Measurements from ENCODE around the gene KIFC3. TPM values are rescaled to one million over a fixed set of nuclear protein-coding genes. Genes with fewer than 3 reads are reported as not detected.
"Not testable (repeated sequence)": the region's sequence is repeated elsewhere in the genome, so short reads cannot be mapped to it uniquely, and the experiment has no call there.

Gene KIFC3
- total RNA-seq, 8 experiments from 2014 or later = 2.7 to 32.4 (median 8.2) TPM

GRCh38 chr16:57750796-57751538 is 51.3 kb downstream of the KIFC3 start:
- in situ Hi-C loops (cut with MboI; ENCODE audit: low pct_unique_long_range_greater_than_20kb in 2 of 9, low sequenced_read_pairs in 9 of 9, unreplicated experiment in 9 of 9) = loop anchor here in 2 of 9 experiments (10.0 to 25.0 kb wide), 3 partner anchors 114 to 261 kb away; partner anchors contain the start of genes USB1 (in 1 of the 2) and ZNF319 (in 1 of the 2)
- 70 to 100% (median 86%) methylated on average over 2 to 14 of the region's 24 CpGs; no CpG with 5 or more reads in 3 of the 10 experiments for WGBS, 10 experiments
- no peak overlapping the region for H3K27ac ChIP-seq
- no peaks in the 10 kb centered on the region for H3K4me1 ChIP-seq (replicated peaks in 1 of 2)
- no peak overlapping the region for H3K4me3 ChIP-seq
- ATAC-seq (replicated peaks in 6 of 8) = no peak

DNA sequence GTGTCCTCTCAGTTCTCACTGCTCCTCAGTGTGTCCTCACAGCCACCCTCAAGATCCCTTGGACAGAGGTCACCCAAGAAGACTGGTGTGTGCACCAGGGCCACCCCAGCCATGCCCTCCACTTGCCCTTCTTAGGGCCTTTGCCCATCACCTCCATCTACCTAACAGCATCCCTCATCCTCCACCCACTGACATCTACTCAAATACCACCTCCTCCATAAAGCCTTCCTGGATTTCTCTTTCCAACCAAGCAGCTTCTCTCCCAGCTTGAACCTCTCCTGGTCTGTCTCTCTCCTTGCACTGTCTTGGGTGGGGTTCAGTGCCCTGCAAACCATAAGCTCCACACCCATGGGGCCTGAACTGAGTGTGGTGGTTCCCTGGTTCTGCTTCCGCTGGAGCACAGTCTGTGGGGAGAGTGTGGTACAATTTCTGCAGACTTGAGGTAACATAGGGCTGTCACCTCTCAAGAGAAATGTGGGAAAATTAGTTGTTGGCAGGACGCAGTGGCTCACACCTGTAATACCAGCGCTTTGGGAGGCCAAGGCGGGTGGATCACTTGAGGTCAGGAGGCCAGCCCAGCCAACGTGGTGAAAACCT is 52.3 kb downstream of the KIFC3 start:
- Histone ChIP-seq H3K27ac (no peak overlapping the region), H3K4me1 (replicated peaks in 1 of 2) (no peaks in the 10 kb centered on the region), H3K4me3 (no peak overlapping the region)
- 60 to 88% (median 83%) methylated on average over 1 to 4 of the region's 5 CpGs; no CpG with 5 or more reads in 7 of the 10 experiments for WGBS, 10 experiments
- in situ Hi-C loops (cut with MboI; ENCODE audit: low pct_unique_long_range_greater_than_20kb in 2 of 9, low sequenced_read_pairs in 9 of 9, unreplicated experiment in 9 of 9) = loop anchor here in 2 of 9 experiments (10.0 to 25.0 kb wide), 4 partner anchors 115 to 262 kb away; partner anchors contain the start of genes USB1 (in 1 of the 2) and ZNF319 (in 1 of the 2)
- ATAC-seq (replicated peaks in 6 of 8) = no peak

DNA sequence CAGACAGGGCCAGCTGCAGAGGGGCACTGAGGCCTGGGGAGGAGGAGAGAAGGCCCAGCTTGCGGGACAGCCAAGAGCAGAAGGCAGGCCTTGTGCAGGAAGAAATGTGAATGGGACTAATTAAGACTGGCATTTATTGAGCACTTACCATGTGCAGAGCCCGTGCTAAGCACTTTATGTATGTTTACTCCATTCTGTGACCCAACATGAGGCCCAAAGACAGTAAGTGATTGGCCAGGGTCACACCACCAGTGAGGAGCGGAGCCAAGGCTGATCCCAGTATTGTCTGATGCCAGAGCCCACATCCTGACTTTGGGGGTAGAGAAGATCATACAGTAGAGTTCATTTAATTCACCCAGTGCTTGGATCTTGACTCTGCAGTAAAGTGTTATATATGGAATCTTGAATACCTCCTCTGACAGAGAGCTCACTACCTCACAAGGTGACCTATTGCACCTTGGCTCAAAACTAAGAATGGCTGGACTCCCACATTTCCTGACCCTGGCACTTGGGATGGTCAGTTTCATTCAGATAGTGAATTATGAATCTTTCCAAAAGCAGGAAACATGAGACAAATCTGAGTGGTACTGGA is 53.1 kb downstream of the KIFC3 start:
- Histone ChIP-seq H3K27ac (no peak overlapping the region), H3K4me1 (replicated peaks in 1 of 2) (no peaks in the 10 kb centered on the region), H3K4me3 (no peak overlapping the region)
- ATAC-seq (replicated peaks in 6 of 8) = no peak
- in situ Hi-C loops (cut with MboI; ENCODE audit: low pct_unique_long_range_greater_than_20kb in 2 of 9, low sequenced_read_pairs in 9 of 9, unreplicated experiment in 9 of 9) = loop anchor here in 1 of 9 experiments (25.0 kb wide), 1 partner anchor 162 kb away; no protein-coding TSS in a partner anchor
- 79 to 100% methylated on average over 2 to 3 of the region's 3 CpGs; no CpG with 5 or more reads in 8 of the 10 experiments for WGBS, 10 experiments

DNA sequence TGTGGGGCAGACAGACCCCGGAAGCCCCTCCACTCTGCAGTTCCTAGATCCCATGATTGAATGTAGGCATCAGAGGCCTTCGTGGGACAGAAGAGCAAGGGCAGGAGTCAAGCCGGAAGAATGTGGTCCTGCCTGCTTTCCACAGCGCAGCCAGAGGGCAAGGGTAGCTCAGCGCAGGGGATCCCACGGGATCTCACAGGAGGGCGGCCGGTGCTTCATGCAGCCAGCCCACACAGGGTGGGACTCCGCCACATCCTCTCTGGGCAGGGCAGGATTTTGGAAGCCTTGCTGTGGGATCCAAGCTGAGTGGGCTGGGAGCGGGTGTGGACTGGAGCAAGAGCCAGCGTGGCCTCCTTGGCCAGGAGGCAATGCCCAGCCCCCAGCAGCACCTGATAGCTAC is 53.7 kb downstream of the KIFC3 start:
- Histone ChIP-seq H3K4me1 (replicated peaks in 1 of 2) (no peaks in the 10 kb centered on the region), H3K27ac (no peak overlapping the region), H3K4me3 (no peak overlapping the region)
- ATAC-seq (replicated peaks in 6 of 8) = peak in 1 of 8 experiments; percentile 64
- in situ Hi-C loops (cut with MboI; ENCODE audit: low pct_unique_long_range_greater_than_20kb in 2 of 9, low sequenced_read_pairs in 9 of 9, unreplicated experiment in 9 of 9) = loop anchor here in 1 of 9 experiments (25.0 kb wide), 1 partner anchor 161 kb away; no protein-coding TSS in a partner anchor
- 20 to 100% (median 85%) methylated on average over 1 to 4 of the region's 11 CpGs; no CpG with 5 or more reads in 3 of the 10 experiments for WGBS, 10 experiments

GRCh38 chr16:57747996-57748395 is 54.3 kb downstream of the KIFC3 start:
- Histone ChIP-seq H3K4me3 (no peak overlapping the region), H3K4me1 (replicated peaks in 1 of 2) (no peaks in the 10 kb centered on the region), H3K27ac (no peak overlapping the region)
- in situ Hi-C loops (cut with MboI; ENCODE audit: low pct_unique_long_range_greater_than_20kb in 2 of 9, low sequenced_read_pairs in 9 of 9, unreplicated experiment in 9 of 9) = loop anchor here in 1 of 9 experiments (25.0 kb wide), 1 partner anchor 161 kb away; no protein-coding TSS in a partner anchor
- ATAC-seq (replicated peaks in 6 of 8) = no peak
- WGBS, 10 experiments = 80 to 100% (median 94%) methylated on average over 1 to 5 of the region's 6 CpGs; no CpG with 5 or more reads in 3 of the 10 experiments

DNA sequence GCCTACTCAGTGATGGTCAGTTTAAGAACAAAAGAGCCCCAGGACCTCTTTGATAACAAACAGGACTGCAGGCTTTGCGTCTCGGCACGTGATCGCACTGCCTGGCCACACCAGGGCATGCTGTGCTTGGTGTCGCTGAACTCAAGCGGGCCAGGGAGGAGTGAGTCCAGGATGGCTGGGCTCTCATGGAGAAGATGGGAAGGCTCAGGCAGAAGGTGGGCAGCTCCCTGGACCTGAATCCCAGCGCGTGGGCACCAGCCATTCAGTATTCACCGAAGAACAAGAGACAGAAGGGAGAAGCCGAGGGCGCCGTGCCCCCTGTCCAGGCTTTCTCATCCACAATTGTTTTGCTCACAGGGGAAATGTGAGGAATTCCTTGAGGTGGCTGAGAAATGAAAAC is 54.8 kb downstream of the KIFC3 start:
- Histone ChIP-seq H3K4me1 (replicated peaks in 1 of 2) (no peaks in the 10 kb centered on the region), H3K27ac (no peak overlapping the region), H3K4me3 (no peak overlapping the region)
- WGBS, 10 experiments = 68 to 100% (median 87%) methylated on average over 1 to 9 of the region's 12 CpGs; no CpG with 5 or more reads in 6 of the 10 experiments
- in situ Hi-C loops (cut with MboI; ENCODE audit: low pct_unique_long_range_greater_than_20kb in 2 of 9, low sequenced_read_pairs in 9 of 9, unreplicated experiment in 9 of 9) = loop anchor here in 1 of 9 experiments (25.0 kb wide), 1 partner anchor 160 kb away; no protein-coding TSS in a partner anchor
- no peak for ATAC-seq (replicated peaks in 6 of 8)

DNA sequence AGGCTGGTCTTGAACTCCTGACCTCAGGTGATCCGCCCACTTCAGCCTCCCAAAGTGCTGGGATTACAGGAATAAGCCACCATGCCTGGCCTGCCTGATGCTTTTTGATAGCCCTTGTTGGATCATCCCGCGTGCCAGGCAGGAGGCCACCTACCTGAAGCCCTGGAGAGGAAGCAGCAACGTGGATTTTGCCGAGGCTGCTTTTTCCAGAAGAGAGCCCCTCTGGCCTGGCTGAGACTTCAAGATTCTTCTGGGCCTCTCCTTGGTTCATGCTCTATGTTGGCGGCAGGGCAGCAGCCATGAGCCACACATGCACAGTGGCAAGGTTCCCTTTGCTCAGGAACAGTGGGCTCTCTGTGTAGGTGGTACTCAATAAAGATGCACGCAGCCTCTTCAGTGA is 55.2 kb downstream of the KIFC3 start:
- in situ Hi-C loops (cut with MboI; ENCODE audit: low pct_unique_long_range_greater_than_20kb in 2 of 9, low sequenced_read_pairs in 9 of 9, unreplicated experiment in 9 of 9) = loop anchor here in 1 of 9 experiments (25.0 kb wide), 1 partner anchor 160 kb away; no protein-coding TSS in a partner anchor
- Histone ChIP-seq H3K27ac (no peak overlapping the region), H3K4me3 (no peak overlapping the region), H3K4me1 (replicated peaks in 1 of 2) (no peaks in the 10 kb centered on the region)
- no peak for ATAC-seq (replicated peaks in 6 of 8)
- WGBS, 10 experiments = 56 to 100% (median 84%) methylated on average over 1 to 5 of the region's 7 CpGs; no CpG with 5 or more reads in 2 of the 10 experiments

DNA sequence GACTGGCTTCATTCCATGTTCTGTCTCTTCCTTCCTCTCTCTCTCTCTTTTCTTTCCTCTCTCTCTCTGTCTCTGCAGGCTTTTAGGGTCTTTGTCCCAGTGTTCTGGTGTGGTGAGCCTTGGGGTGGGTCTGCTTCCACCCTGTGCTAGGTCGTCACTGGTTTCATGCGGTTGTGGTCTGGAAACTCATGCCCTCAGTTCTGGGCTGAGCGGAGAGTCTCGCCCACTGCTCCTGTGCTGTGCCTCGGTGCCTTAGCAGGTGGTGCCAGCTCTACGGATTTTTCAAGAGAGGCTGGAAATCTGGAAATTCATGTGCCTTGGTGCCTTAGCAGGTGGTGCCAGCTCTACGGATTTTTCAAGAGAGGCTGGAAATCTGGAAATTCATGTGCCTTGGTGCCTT is 56.0 kb downstream of the KIFC3 start:
- H3K27ac ChIP-seq; H3K4me1 ChIP-seq (replicated peaks in 1 of 2); ATAC-seq (replicated peaks in 6 of 8); H3K4me3 ChIP-seq: not testable (repeated sequence)
- in situ Hi-C loops (cut with MboI; ENCODE audit: low pct_unique_long_range_greater_than_20kb in 2 of 9, low sequenced_read_pairs in 9 of 9, unreplicated experiment in 9 of 9) = loop anchor here in 1 of 9 experiments (25.0 kb wide), 1 partner anchor 159 kb away; no protein-coding TSS in a partner anchor
- WGBS, 10 experiments = 71 to 100% (median 90%) methylated on average over 1 to 2 of the region's 7 CpGs; no CpG with 5 or more reads in 6 of the 10 experiments

GRCh38 chr16:57745768-57746167 is 56.5 kb downstream of the KIFC3 start:
- in situ Hi-C loops (cut with MboI; ENCODE audit: low pct_unique_long_range_greater_than_20kb in 2 of 9, low sequenced_read_pairs in 9 of 9, unreplicated experiment in 9 of 9) = loop anchor here in 1 of 9 experiments (25.0 kb wide), 1 partner anchor 158 kb away; no protein-coding TSS in a partner anchor
- WGBS, 10 experiments = 89 to 100% (median 95%) methylated on average over 1 to 3 of the region's 3 CpGs; no CpG with 5 or more reads in 4 of the 10 experiments
- no peak overlapping the region for H3K4me3 ChIP-seq
- H3K4me1 ChIP-seq (replicated peaks in 1 of 2) = no peaks in the 10 kb centered on the region
- H3K27ac ChIP-seq = no peak overlapping the region
- no peak for ATAC-seq (replicated peaks in 6 of 8)

DNA sequence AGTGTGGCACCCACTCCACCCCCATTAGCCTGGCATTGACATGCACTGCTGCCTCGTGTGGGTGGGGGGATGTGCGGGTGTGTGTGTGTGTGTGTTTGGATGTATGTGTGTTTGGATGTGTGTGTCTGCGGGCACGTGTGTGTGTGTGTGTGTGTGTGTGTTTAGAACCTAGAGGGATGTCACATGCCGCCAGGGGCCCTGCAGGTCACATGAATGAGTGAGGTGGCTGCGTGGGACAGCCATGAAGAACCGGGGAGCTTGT is 57.7 kb downstream of the KIFC3 start:
- ATAC-seq (replicated peaks in 6 of 8) = no peak
- Histone ChIP-seq H3K4me3 (no peak overlapping the region), H3K27ac (no peak overlapping the region), H3K4me1 (replicated peaks in 1 of 2) (no peaks in the 10 kb centered on the region)
- 100% methylated on average over 2 of the region's 7 CpGs; no CpG with 5 or more reads in 9 of the 10 experiments for WGBS, 10 experiments
- in situ Hi-C loops (cut with MboI; ENCODE audit: low pct_unique_long_range_greater_than_20kb in 2 of 9, low sequenced_read_pairs in 9 of 9, unreplicated experiment in 9 of 9) = loop anchor here in 1 of 9 experiments (25.0 kb wide), 1 partner anchor 157 kb away; no protein-coding TSS in a partner anchor

GRCh38 chr16:57743886-57744641 is 58.2 kb downstream of the KIFC3 start:
- no peak overlapping the region for H3K27ac ChIP-seq
- no peak overlapping the region for H3K4me3 ChIP-seq
- WGBS, 10 experiments = 80 to 100% (median 93%) methylated on average over 1 to 10 of the region's 23 CpGs; no CpG with 5 or more reads in 4 of the 10 experiments
- H3K4me1 ChIP-seq (replicated peaks in 1 of 2) = no peaks in the 10 kb centered on the region
- no peak for ATAC-seq (replicated peaks in 6 of 8)
- in situ Hi-C loops (cut with MboI; ENCODE audit: low pct_unique_long_range_greater_than_20kb in 2 of 9, low sequenced_read_pairs in 9 of 9, unreplicated experiment in 9 of 9) = loop anchor here in 1 of 9 experiments (25.0 kb wide), 1 partner anchor 157 kb away; no protein-coding TSS in a partner anchor

DNA sequence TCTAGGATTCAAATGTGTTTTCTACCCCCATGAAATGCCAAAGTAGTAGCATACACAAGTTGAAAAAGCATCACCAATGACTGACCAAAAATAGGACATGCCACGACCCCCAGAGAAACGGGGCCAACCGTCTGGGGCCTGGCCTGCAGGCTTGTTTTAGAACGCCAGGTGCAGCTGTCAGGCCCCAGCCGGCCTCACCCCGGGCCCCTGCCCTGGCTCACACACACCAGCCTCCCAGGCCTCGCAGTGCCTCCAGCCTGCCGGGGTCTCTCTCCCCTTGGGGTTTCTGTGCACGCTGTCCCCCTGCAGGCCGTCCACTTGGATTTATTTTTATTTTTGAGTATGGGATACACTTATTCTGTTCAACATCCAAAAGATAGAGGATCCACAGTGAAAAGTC is 58.8 kb downstream of the KIFC3 start:
- Histone ChIP-seq H3K27ac (no peak overlapping the region), H3K4me3 (no peak overlapping the region), H3K4me1 (replicated peaks in 1 of 2) (no peaks in the 10 kb centered on the region)
- no peak for ATAC-seq (replicated peaks in 6 of 8)
- 81 to 100% (median 87%) methylated on average over 2 to 6 of the region's 10 CpGs; no CpG with 5 or more reads in 7 of the 10 experiments for WGBS, 10 experiments
- in situ Hi-C loops (cut with MboI; ENCODE audit: low pct_unique_long_range_greater_than_20kb in 2 of 9, low sequenced_read_pairs in 9 of 9, unreplicated experiment in 9 of 9) = loop anchor here in 1 of 9 experiments (25.0 kb wide), 1 partner anchor 156 kb away; no protein-coding TSS in a partner anchor

All from motor neuron (in vitro differentiated cells).